SU-DHL-6 (cell line): ENCODE data around the gene POMP.

Experiments used
- EZH2phosphoT487 ChIP-seq: fragments of 200-600 bp; sonication (generic), shearing (Covaris generic); conservative IDR thresholded peaks from 2 replicates; pipeline ENCODE4 v1.6.1; 2018; ENCODE audit warnings: mild to moderate bottlenecking, antibody characterized with exemption, low read length, moderate library complexity, mixed read lengths
- TF ChIP-seq, protein P1 (sequence below): fragments of 200-600 bp; sonication (generic); IDR thresholded peaks from one replicate; pipeline ENCODE4 v1.5.1; 2017; ENCODE audit warnings: antibody characterized with exemption, mild to moderate bottlenecking, low read length, moderate library complexity; ENCODE audit not compliant: insufficient read depth, poor library complexity, severe bottlenecking

DNA sequence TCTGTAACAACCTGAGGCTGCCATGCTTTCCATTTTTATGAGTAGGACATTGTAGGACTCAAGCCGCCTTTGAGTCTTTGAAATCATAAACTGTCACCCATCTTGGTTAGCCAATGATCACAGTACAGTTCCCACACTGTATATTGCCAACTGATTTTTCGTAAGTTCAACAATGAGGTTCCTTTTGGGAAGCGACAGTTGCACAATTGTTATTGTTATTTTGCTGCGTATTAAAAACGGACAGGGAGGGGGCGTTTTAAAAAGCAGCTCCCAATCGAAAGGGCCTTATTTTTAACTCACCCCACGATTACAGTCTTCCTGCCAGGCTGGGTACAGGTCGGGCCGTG lies 59.2 kb downstream of the POMP start:
- TF ChIP-seq, protein P1, sequence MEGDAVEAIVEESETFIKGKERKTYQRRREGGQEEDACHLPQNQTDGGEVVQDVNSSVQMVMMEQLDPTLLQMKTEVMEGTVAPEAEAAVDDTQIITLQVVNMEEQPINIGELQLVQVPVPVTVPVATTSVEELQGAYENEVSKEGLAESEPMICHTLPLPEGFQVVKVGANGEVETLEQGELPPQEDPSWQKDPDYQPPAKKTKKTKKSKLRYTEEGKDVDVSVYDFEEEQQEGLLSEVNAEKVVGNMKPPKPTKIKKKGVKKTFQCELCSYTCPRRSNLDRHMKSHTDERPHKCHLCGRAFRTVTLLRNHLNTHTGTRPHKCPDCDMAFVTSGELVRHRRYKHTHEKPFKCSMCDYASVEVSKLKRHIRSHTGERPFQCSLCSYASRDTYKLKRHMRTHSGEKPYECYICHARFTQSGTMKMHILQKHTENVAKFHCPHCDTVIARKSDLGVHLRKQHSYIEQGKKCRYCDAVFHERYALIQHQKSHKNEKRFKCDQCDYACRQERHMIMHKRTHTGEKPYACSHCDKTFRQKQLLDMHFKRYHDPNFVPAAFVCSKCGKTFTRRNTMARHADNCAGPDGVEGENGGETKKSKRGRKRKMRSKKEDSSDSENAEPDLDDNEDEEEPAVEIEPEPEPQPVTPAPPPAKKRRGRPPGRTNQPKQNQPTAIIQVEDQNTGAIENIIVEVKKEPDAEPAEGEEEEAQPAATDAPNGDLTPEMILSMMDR = no peak
- no peak for TF ChIP-seq EZH2phosphoT487
